SU-DHL-6 (cell line): Measurements from ENCODE around the gene NKX2-2.

Experiments used
- EZH2phosphoT487 ChIP-seq: fragments of 200-600 bp; sonication (generic), shearing (Covaris generic); conservative IDR thresholded peaks from 2 replicates; pipeline ENCODE4 v1.6.1; 2018; ENCODE audit warnings: mild to moderate bottlenecking, antibody characterized with exemption, low read length, moderate library complexity, mixed read lengths
- TF ChIP-seq, protein P1 (sequence below): fragments of 200-600 bp; sonication (generic); IDR thresholded peaks from one replicate; pipeline ENCODE4 v1.5.1; 2017; ENCODE audit warnings: antibody characterized with exemption, mild to moderate bottlenecking, low read length, moderate library complexity; ENCODE audit not compliant: insufficient read depth, poor library complexity, severe bottlenecking

DNA sequence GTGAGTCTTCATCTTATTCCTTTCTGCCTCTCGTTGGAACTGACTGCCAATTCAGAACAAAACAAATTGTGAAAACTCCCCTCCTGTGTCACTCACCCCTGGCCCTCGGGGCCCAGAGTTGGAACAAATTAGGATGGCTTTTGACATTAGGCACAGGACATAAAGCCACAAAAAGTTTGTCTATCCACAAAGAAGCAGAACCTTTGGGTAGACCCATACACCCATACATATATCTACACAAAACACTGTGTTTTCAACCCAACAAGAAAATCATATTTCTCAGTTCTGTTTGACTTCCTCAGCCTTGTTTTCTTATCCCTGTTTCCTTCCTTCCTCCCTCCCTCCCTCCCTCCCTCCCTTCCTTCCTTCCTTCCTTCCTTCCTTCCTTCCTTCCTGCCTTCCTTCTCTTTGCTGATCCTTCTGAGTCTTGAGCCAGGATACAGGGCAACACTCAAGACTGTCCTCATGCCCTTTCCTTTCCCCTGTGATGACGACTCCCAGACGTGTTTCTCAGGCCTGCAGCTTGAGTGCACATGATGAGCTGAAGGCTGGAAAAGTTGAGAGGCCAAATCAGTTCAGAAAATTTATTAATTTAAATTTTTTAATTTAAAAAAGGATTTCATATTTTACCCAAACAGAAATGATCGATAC is 41.7 kb upstream of the NKX2-2 start:
- TF ChIP-seq, protein P1, sequence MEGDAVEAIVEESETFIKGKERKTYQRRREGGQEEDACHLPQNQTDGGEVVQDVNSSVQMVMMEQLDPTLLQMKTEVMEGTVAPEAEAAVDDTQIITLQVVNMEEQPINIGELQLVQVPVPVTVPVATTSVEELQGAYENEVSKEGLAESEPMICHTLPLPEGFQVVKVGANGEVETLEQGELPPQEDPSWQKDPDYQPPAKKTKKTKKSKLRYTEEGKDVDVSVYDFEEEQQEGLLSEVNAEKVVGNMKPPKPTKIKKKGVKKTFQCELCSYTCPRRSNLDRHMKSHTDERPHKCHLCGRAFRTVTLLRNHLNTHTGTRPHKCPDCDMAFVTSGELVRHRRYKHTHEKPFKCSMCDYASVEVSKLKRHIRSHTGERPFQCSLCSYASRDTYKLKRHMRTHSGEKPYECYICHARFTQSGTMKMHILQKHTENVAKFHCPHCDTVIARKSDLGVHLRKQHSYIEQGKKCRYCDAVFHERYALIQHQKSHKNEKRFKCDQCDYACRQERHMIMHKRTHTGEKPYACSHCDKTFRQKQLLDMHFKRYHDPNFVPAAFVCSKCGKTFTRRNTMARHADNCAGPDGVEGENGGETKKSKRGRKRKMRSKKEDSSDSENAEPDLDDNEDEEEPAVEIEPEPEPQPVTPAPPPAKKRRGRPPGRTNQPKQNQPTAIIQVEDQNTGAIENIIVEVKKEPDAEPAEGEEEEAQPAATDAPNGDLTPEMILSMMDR, result no peak
- TF ChIP-seq EZH2phosphoT487, result no peak
